CD4-positive, alpha-beta T cell treated with Interferon alpha-2 for 1 hour (primary cell): ENCODE results near the gene ADAMTS17.

Source experiments
- DNase-seq, 2 donors: peaks; one replicate each; pipeline ENCODE4 v3.0.0-alpha.2; 2020 to 2022

ADAMTS17 gene

GRCh38 chr15:100193277-100193860, 148.4 kb downstream of the ADAMTS17 start:
- DNase-seq, result no peak

DNA sequence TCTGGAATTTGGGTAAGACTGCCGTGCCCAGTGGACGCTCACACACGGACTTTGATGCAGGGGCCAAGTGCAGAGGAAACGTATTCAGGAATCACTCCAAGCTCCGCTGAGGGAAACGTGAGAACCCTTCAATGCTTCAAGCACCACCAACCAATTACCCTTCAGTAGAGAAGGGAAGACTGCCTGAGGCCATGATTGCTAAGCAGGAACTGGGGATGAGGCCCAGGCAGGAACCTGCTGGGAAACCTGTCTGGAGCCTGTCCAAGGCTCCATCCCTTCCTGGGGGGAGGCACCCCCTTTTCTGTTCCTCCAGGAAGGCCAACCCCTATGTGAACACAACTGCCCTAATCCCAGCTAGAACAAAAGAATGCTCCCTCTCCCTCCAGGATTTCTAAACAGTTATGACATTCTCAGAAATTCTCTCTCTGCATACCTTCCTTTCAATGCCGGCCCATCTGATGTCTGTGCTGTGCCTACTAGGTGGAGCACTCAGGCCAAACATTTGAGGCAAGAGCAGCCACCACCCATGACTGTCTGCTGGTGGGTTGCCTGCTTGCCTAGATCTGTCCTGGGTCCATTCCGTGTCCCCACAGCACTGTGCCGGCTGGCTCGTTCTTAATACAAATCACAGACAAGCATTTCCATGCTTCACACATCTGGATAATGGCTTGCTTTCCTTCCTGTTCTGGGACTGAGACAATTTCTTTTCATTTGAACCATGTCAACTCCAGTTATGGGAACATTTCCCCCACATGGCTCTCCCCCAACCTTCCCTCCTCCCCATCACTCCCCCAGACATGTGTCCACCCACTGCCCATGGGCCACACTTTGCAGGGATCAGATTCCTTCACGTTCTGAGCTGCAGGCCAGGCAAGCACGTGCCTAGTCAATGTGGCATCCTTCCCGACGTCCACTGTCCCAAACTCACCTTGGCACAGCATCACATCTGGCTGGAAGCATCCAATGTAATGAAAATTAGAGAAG, 149.4 kb downstream of the ADAMTS17 start:
- no peak for DNase-seq

- DNase-seq, result no peak
These were observed 150.6 kb downstream of the ADAMTS17 start for GRCh38 chr15:100191161-100191560.

DNA sequence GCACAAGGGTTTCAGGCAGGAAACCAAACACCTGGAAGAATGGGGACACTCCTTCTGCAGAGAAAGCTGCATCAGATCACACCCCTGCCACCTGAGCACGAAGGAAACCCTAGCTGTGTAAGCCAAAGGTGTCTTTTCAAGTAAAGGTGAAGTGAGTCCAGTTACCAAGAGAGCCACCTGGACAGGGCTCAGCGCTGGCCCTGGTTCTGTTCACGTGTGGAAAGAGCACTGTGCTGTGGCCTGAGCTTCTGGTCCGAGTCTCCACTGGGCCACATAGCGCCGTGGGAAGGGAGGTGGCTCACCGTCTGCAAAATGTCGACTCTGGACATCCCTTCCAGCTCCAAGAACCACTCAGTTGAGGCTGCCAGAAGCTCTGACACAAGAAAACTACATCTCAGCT, 151.1 kb downstream of the ADAMTS17 start:
- no peak for DNase-seq

- no peak for DNase-seq
These were observed 151.9 kb downstream of the ADAMTS17 start for GRCh38 chr15:100189849-100190248.

DNA sequence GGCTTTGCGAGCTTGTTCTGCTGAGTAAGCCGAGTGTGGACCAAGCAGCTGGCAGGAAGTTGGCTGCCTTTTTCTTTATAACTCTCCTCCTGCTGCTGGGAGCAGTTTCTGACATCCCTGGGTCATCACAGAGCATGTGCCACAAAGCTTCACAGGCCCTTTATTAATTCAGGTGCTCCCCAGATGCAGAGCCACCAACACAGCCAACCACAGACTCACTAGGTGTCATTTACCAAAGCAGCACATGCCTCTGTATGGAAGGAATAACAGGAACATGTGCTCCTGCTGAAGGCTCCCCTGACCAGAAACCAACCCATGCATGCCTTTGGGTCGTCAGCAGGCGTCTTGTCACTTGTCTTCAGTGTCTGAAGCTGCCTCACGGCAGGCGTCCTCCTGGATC, 152.5 kb downstream of the ADAMTS17 start:
- DNase-seq, result no peak

- DNase-seq, result no peak
These were observed 154.1 kb downstream of the ADAMTS17 start for GRCh38 chr15:100187677-100188076.

DNA sequence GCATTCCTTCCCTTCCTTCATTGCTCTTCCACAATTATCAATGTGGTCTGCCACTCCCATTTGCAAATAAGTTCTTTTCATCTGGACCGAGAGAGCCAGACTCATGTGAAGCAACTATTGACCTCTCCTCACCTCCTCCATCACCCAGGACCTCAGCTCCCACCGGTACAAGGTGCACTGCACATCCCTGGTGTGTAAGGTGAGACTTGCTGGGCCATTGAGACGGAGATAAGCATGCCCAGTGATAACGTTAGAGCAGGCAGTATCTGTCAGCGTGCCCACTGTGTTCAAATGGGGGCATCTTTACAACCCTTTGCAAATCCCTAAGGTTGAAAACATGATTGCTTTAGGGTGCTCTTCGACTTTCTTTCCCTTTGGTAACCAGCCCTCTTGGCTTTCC, 154.8 kb downstream of the ADAMTS17 start:
- no peak for DNase-seq

DNA sequence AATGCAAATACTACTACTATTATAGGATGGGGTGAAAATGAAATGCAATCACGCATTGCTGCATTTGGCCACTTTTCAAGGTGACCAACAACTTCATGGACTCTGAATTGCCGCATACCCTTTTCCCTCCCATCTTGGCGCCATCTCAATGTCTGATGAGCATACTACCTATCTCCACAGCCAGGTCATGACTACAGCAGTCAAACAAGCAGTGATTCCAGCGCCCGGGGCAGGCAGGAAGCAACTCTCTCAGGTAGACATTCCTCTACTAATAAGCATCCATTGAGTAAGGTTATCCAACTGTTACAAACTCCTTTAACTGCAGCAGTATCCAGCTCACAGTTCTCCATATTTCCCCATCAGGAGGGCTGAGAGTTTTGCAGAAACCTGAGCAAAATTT, 155.4 kb downstream of the ADAMTS17 start:
- DNase-seq, result no peak

GRCh38 chr15:100183921-100184495, 157.8 kb downstream of the ADAMTS17 start:
- DNase-seq, result no peak

GRCh38 chr15:100180921-100181320, 160.9 kb downstream of the ADAMTS17 start:
- DNase-seq, result no peak

DNA sequence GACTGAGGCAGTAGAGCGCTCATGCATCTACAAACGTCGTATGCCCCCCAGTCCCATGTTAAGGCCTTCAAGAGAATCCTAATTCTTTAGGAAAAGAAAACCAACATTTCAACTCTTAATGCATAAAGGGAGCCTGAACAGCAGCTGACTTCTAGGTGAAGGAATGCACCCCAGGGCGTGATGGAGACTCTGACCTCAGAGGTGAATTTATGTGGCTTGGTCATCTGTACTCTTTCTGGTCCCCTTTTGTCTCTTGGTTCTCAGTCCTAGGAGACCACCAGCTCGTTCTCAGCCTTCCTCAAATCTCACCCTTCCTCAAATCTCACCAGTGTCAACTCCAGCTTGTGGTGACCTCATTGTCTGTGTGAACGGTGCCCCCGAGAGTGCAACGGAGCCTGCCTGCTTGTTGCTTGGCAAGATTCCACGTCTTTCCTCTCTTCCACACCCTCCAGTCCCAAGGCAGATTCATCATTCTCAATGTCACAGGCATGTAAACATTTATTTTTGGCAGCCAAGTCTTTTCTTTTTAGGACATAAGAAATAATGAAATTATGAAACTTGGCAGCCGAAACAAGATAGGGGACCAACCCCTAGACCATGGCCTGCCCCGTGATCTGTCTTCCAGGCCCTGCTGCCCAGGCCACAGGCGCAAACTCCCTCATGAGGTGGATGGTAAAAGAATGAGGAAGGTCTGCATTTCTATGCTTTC, 166.2 kb downstream of the ADAMTS17 start:
- no peak for DNase-seq

GRCh38 chr15:100174904-100175275, 166.9 kb downstream of the ADAMTS17 start:
- no peak for DNase-seq

- no peak for DNase-seq
These were observed 167.4 kb downstream of the ADAMTS17 start for GRCh38 chr15:100174159-100174903.

GRCh38 chr15:100172356-100173024, 169.3 kb downstream of the ADAMTS17 start:
- DNase-seq, result no peak

DNA sequence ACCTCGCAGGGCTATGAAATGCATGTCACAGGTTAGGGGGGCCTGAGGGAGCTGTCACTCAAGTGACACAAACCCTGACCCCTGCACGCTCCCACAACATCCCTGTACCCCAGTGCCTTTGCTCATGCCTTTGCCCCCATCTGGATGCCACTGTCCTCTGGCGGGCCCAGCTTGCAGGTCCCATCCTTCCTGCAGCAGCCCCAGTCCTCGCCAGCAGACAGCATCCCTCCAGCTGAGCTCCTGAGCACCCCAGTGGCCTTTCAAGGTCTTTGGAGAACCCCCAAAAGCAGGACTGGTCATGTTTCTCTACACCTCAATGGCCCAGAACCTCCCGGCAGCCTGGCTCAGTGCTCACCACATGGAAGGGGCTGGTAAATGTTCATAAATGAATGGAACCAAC, 170.4 kb downstream of the ADAMTS17 start:
- DNase-seq, result no peak

- DNase-seq, result no peak
These were observed 171.2 kb downstream of the ADAMTS17 start for GRCh38 chr15:100170291-100171210.

DNA sequence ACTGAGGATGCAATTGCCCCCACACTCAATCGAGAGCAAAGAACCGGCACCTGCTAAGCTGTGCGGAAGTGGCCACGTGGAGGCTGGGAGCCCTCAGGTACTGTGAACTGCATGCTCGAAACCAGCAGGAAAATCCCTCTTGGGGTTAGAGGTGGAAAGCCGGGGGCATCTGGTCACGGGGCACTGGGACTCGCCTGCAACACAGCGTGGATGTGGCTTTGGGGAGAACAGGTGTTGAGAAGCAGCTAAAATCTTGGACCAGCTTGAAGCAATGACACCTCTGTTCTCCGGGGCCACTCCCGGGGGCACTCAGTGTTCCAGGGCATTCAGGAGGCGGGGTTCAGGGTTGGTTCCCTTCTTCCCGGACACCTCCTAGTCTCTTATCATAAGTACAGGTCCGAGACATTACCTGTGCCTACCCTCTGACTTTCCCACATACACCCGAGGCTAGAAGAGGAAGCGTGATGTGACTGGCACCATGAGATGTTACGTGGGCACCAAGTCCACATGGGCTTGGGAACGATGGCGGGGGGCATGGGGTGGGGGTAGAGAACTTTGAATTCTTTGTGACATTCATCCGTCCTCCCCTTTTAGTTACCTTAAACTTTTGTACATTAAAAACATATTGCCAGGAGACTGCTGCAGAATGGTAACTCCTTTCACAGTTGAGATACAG, 172.0 kb downstream of the ADAMTS17 start:
- DNase-seq, result no peak

- DNase-seq, result no peak
These were observed 173.0 kb downstream of the ADAMTS17 start for GRCh38 chr15:100168787-100169186.

DNA sequence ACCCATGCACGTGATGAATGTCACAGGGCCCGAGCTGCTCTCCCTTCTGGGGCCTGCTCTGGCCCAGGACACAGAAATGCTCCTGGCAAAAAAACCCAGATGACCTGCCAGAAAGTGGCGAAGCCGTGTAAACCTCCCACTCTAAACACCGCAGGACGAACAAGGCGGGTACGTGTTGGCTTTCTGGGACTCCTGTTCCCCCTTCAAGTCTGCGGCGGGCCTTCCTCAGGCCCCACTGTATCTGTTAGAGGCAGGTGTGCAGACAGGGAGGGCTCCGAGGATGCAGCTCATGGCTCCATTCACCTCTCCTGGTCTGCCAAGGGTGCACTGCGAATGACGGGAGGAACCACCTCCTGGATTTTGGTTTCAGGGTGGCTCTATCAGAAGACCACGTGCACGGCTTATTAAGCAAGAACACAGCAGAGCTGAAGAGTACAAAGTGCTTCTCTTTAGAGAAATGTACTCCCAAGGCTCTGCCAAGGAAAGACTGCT, 173.8 kb downstream of the ADAMTS17 start:
- no peak for DNase-seq
